MCF 10A (cell line): ENCODE measurements around the gene CIB2. TPM values are rescaled to one million over a fixed set of nuclear protein-coding genes. Genes with fewer than 3 reads are reported as not detected.

Experiments
- BruUV-seq: library from RNA; stranded (reverse); fragments of 400-500 nt; replicated peaks from 2 replicates; lab custom pipeline; 2021; lab: Mats Ljungman, UMichigan
- CTCF ChIA-PET: fragments of 300-600 bp; sonication (Branson Sonifier 250); formaldehyde crosslinking; extraction: SDS; loops from one replicate; lab custom pipeline; 2021; ENCODE audit warnings: antibody characterized with exemption, inconsistent platforms; lab: Yijun Ruan, JAX
- POLR2A ChIA-PET: fragments of 300-600, 350-650 bp; sonication (Branson Sonifier 250); formaldehyde crosslinking; extraction: SDS; loops from one replicate; lab custom pipeline; 2020; ENCODE audit warnings: antibody characterized with exemption, inconsistent platforms; lab: Yijun Ruan, JAX
- DNase-seq: peaks from one replicate; pipeline ENCODE4 v3.0.0-alpha.2; 2018; ENCODE audit not compliant: unreplicated experiment
- H3K27ac Mint-ChIP-seq: one replicate; pipeline ENCODE4 v1.8.0; 2022; ENCODE audit warnings: mild to moderate bottlenecking, low read depth, mixed read lengths; ENCODE audit not compliant: unreplicated experiment
- H3K27me3 Mint-ChIP-seq: one replicate; pipeline ENCODE4 v1.8.0; 2022; ENCODE audit warnings: mixed read lengths; ENCODE audit not compliant: insufficient read depth, unreplicated experiment
- H3K36me3 Mint-ChIP-seq: one replicate; pipeline ENCODE4 v1.8.0; 2022; ENCODE audit warnings: mild to moderate bottlenecking, moderate library complexity, mixed read lengths; ENCODE audit not compliant: insufficient read depth, unreplicated experiment
- H3K4me1 Mint-ChIP-seq: one replicate; pipeline ENCODE4 v1.8.0; 2022; ENCODE audit warnings: mixed read lengths; ENCODE audit not compliant: insufficient read depth, unreplicated experiment
- H3K4me3 Mint-ChIP-seq: one replicate; pipeline ENCODE4 v1.8.0; 2022; ENCODE audit warnings: mild to moderate bottlenecking, moderate library complexity, mixed read lengths; ENCODE audit not compliant: unreplicated experiment
- H3K9me3 Mint-ChIP-seq: one replicate; pipeline ENCODE4 v1.8.0; 2022; ENCODE audit warnings: mixed read lengths; ENCODE audit not compliant: unreplicated experiment
- intact Hi-C: fragments of 100-400 bp; cut with micrococcal nuclease; formaldehyde crosslinking; loops from 2 replicates; pipeline ENCODE4 v1.14.1; 2022
- total RNA-seq: library from RNA; stranded (reverse); gene quantifications from 2 replicates; pipeline ENCODE4 v1.2.3, GENCODE V29; 2022
- TF ChIP-seq, protein P1 (sequence below): fragments of 200-600 bp; IDR thresholded peaks from one replicate; pipeline ENCODE4 v1.8.0; 2022; ENCODE audit warnings: antibody characterized with exemption, mild to moderate bottlenecking; ENCODE audit not compliant: unreplicated experiment

Gene CIB2
- total RNA-seq, 1 experiment from 2014 or later = 0.30 TPM

DNA sequence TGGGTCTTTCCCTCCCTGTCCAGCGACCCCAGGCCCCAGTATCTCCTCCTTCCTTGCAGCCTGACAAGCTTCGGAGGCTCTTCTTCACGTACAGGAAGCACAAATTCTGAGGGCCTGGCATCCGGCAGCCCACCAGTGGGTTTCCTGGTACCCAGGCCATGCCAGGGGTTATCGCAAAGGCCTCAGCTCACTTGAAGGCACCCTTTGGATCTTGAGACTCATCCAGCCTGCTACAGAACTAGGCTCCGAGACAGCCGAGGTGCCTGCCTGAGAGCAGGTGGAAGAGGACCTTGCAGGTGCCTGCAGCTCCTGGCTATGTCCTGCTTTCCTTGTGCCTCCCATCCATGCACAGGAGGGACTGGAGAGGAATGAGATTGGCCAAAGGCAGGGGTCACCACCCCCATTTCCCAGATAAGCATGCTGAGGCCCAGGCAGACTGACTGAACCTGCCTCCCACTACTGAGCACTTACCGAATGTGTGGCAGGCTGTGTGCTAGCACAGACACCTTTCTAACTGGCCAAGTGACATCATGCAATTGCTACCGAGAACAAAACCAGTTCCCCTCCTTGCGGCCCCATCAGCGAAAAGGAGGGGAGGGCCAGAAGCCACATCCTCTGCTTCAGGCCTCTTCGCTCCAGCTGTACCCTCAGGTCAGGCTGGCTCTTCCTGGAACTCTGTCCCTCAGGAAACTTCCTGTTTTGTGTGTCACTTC lies 27.7 kb downstream of the CIB2 start:
- Mint-ChIP-seq H3K4me3 (no peak overlapping the region), H3K36me3 (no peaks in the 10 kb centered on the region), H3K9me3 (no peaks in the 10 kb centered on the region), H3K4me1 (no peaks in the 10 kb centered on the region), H3K27me3 (no peaks in the 10 kb centered on the region), H3K27ac (no peak overlapping the region)
- TF ChIP-seq, protein P1, sequence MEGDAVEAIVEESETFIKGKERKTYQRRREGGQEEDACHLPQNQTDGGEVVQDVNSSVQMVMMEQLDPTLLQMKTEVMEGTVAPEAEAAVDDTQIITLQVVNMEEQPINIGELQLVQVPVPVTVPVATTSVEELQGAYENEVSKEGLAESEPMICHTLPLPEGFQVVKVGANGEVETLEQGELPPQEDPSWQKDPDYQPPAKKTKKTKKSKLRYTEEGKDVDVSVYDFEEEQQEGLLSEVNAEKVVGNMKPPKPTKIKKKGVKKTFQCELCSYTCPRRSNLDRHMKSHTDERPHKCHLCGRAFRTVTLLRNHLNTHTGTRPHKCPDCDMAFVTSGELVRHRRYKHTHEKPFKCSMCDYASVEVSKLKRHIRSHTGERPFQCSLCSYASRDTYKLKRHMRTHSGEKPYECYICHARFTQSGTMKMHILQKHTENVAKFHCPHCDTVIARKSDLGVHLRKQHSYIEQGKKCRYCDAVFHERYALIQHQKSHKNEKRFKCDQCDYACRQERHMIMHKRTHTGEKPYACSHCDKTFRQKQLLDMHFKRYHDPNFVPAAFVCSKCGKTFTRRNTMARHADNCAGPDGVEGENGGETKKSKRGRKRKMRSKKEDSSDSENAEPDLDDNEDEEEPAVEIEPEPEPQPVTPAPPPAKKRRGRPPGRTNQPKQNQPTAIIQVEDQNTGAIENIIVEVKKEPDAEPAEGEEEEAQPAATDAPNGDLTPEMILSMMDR = no peak
- ChIA-PET CTCF (interaction anchor here (0.7 to 12.7 kb wide), 5 partner anchors 137 to 179 kb away, joined by 3 to 289 read pairs (median 3); no protein-coding TSS in a partner anchor), POLR2A (no interaction called here)
- no TSS peak for BruUV-seq
- intact Hi-C loops = no loop called here
- no peak for DNase-seq

DNA sequence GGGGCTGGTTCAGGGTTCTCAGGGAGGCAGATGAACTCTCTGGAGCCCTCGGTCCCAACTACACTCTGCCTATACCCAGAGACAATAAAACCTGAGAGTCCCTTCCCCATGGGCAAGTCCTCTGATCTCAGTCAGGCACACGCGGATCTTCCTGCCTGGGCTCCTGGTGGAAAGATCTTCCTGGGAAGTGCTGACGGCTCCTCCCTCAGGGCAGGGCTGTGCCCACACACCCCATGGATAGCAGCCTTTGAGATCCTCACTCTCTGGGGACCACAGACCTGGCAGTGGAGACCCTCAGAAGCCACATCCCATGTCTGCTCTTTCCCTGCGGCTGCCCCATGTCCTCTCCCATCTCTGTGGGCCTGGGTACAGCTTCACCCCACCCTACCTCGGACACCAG lies 28.5 kb downstream of the CIB2 start:
- ChIA-PET CTCF (interaction anchor here (0.7 to 2.5 kb wide), 3 partner anchors 135 to 179 kb away, joined by 3 to 20 read pairs (median 3); no protein-coding TSS in a partner anchor), POLR2A (no interaction called here)
- TF ChIP-seq, protein P1 = no peak
- no peak for DNase-seq
- Mint-ChIP-seq H3K36me3 (no peaks in the 10 kb centered on the region), H3K27me3 (no peaks in the 10 kb centered on the region), H3K9me3 (no peaks in the 10 kb centered on the region), H3K4me1 (no peaks in the 10 kb centered on the region), H3K4me3 (no peak overlapping the region), H3K27ac (no peak overlapping the region)
- BruUV-seq = no TSS peak
- intact Hi-C loops = no loop called here

DNA sequence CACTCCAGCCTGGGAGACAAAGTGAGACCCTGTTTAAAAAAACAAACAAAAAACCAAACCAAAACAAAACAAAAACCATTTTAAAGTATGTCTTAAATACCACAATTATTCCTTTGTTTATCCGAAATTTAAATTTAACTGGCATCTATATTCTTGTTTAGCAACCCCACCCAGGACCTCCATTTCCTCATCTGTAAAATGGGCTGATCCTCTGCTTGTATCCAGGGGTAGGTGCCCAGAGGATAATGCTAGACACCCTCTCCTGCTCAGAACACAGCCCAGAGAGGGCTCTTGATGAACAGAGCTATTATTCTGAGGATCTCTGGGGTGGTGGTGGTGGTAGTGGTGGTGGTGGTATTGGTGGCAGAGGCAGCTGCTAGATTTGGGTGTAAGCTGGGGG lies 29.0 kb downstream of the CIB2 start:
- POLR2A ChIA-PET = interaction anchor here (1.1 kb wide), 1 partner anchor 20 kb away, joined by 3 read pairs; no protein-coding TSS in a partner anchor
- H3K36me3 Mint-ChIP-seq = no peaks in the 10 kb centered on the region
- H3K4me3 Mint-ChIP-seq = no peak overlapping the region
- intact Hi-C loops = no loop called here
- H3K9me3 Mint-ChIP-seq = no peaks in the 10 kb centered on the region
- H3K27me3 Mint-ChIP-seq = no peaks in the 10 kb centered on the region
- no peak for DNase-seq
- CTCF ChIA-PET = interaction anchor here (0.7 to 2.5 kb wide), 6 partner anchors 8 to 466 kb away, joined by 3 to 20 read pairs (median 4); no protein-coding TSS in a partner anchor
- no peak overlapping the region for H3K27ac Mint-ChIP-seq
- TF ChIP-seq, protein P1 = no peak
- no TSS peak for BruUV-seq
- H3K4me1 Mint-ChIP-seq = no peaks in the 10 kb centered on the region

DNA sequence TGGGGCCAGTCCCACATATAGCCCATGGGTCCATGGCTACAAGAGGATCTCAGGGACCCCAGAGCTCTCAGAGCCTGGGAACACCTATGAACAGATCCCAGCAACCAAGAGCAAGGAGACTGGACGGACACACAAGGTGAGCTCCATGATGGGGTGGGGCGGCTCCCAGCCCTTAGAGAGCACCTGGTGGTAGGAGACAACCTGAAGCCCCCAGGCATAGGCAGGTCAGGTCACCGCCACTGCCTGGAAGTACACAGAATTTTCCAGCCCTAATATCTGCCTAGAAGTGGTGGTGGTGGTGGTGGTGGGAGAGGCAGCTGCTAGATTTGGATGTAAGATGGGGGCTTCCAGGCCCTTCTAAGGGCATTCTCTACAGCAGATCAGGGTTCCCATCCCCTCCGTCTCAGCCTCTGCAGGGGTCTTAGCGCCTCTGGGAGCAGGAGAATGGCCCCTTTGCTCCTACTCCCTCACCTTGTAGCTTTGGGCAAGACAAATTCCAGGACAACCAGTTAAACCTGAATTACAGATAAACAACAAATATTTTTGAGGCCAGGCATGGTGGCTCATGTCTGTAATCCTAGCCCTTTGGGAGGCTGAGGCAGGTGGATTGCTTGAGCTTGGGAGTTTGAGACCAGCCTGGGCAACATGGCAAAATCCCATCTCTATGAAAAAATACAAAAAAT lies 29.7 kb downstream of the CIB2 start:
- TF ChIP-seq, protein P1 = no peak
- H3K9me3 Mint-ChIP-seq = no peaks in the 10 kb centered on the region
- no TSS peak for BruUV-seq
- H3K27me3 Mint-ChIP-seq = no peaks in the 10 kb centered on the region
- no peak overlapping the region for H3K4me3 Mint-ChIP-seq
- H3K4me1 Mint-ChIP-seq = no peaks in the 10 kb centered on the region
- DNase-seq = no peak
- intact Hi-C loops = no loop called here
- H3K27ac Mint-ChIP-seq = no peak overlapping the region
- no peaks in the 10 kb centered on the region for H3K36me3 Mint-ChIP-seq
- ChIA-PET CTCF (interaction anchor here (0.7 to 2.5 kb wide), 6 partner anchors 9 to 467 kb away, joined by 3 to 20 read pairs (median 4); no protein-coding TSS in a partner anchor), POLR2A (interaction anchor here (1.1 kb wide), 1 partner anchor 19 kb away, joined by 3 read pairs; no protein-coding TSS in a partner anchor)
